Measurements from ENCODE around the gene SCN3A. TPM values are rescaled to one million over a fixed set of nuclear protein-coding genes. Genes with fewer than 3 reads are reported as not detected.

The SCN3A gene
- total and polyA plus RNA-seq, 9 of the 15 experiments (the other 6 are each of a cell fraction or from before 2014, with no cell fraction given): not detected

- TF ChIP-seq PTRF (tag; IDR thresholded peaks at IDR 0.05): no peak
Observed at GRCh38 chr2:165064743-165065142, 139.1 kb downstream of the SCN3A start (continued).

- WGBS (ENCODE audit: insufficient coverage, low coverage, missing lambda C conversion rate): 2% methylated on average over 2 of the region's 2 CpGs
- BruUV-seq (replicated peaks): no TSS peak
- in situ Hi-C loops (cut with MboI): no loop called here
Observed at GRCh38 chr2:165060411-165060810, 143.4 kb downstream of the SCN3A start.

More at GRCh38 chr2:165060411-165060810, 143.4 kb downstream of the SCN3A start:
- no peaks in the 10 kb centered on the region for H3K4me1 ChIP-seq (replicated peaks in 1 of 2; ENCODE audit: control insufficient read depth in 2 of 2, insufficient read depth in 2 of 2, low read length in 2 of 2)
- H3K79me2 ChIP-seq (ENCODE audit: control insufficient read depth, insufficient read depth, low read length): no peaks in the 10 kb centered on the region
- H3K4me3 ChIP-seq: no peak overlapping the region
- no peaks in the 10 kb centered on the region for H3K27me3 ChIP-seq (ENCODE audit: control insufficient read depth in 2 of 2, insufficient read depth in 2 of 2, low read length in 2 of 2)
- peaks cover 2% of the 10 kb centered on the region; the same call in 1 of the 2 replicates for H3K9me3 ChIP-seq (replicated peaks; ENCODE audit: control insufficient read depth, insufficient read depth, low read depth, low read length)
- H3K9ac ChIP-seq (ENCODE audit: insufficient read depth in 1 of 2, low read depth in 2 of 2, low read length in 2 of 2): no peak overlapping the region
- no peaks in the 10 kb centered on the region for H4K20me1 ChIP-seq (replicated peaks; ENCODE audit: control insufficient read depth, insufficient read depth, low read length)
- no peak overlapping the region for H3K27ac ChIP-seq (ENCODE audit: extremely low read depth, low read depth, low read length)
- no peak overlapping the region for H3K4me2 ChIP-seq (ENCODE audit: insufficient read depth, low read length)
- no peak for DNase-seq (ENCODE audit: extremely low read depth in 1 of 4, low spot score in 3 of 4)
- CTCF ChIA-PET (ENCODE audit: low intra/inter-chr PET ratio): no interaction called here
- TF ChIP-seq POLR2H (tag; IDR thresholded peaks at IDR 0.05; ENCODE audit: low read depth) (no peak), PTBP1 (IDR thresholded peaks at IDR 0.05; ENCODE audit: low read depth, low read length) (no peak), HINFP (tag; conservative IDR thresholded peaks at IDR 0.05; ENCODE audit: low read depth) (no peak), CREB5 (CRISPR knock-in tag; IDR thresholded peaks at IDR 0.05) (no peak), GATAD2A (IDR thresholded peaks at IDR 0.05) (no peak), MCM2 (IDR thresholded peaks at IDR 0.05; ENCODE audit: low read depth) (no peak), MNT (conservative IDR thresholded peaks at IDR 0.05) (no peak), ZNF217 (CRISPR knock-in tag; IDR thresholded peaks at IDR 0.05) (no peak)
- no peak for FAIRE-seq
- ATAC-seq: no peak
- no peaks in the 10 kb centered on the region for H3K9me1 ChIP-seq (ENCODE audit: control insufficient read depth, insufficient read depth, low read length)
- intact Hi-C loops (cut with micrococcal nuclease): no loop called here
- no peak overlapping the region for H2AFZ ChIP-seq (ENCODE audit: low read depth, low read length)
- H3K36me3 ChIP-seq (ENCODE audit: control insufficient read depth, insufficient read depth, low read length): no peaks in the 10 kb centered on the region
- POLR2A ChIA-PET: no interaction called here
